ENCODE measurements around the gene MDN1.

DNA sequence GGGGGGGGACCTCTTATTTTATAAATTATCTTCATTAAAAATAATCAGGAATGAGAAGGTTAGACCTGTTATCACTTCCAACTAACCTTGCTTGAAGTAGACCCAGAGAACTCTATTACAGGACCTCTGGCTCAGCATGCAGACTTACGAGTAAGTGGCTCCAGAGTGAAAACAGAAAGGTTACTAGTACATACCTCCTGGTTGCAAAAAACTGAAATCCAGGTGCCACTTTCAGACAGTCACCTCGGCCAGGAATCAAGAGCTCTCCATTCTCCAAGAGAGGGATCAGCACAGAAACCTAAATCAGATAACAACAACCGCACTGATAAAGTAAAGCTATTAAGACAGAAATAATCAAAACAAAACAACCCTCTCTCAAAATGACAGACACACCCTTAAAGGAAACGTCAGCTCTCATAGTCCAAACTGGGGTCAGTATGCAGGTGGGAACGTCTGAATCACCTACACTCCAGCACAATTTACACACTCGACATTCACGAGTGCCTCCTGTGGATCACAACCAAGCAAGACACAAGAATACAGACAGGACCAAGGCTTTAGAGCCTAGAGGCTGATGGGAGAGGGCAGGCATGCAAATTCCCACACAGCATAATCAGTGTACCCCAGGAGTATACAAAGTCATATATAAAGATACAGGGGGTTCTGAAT, 31.8 kb downstream of the MDN1 start:
- TF ChIP-seq, protein P1, sequence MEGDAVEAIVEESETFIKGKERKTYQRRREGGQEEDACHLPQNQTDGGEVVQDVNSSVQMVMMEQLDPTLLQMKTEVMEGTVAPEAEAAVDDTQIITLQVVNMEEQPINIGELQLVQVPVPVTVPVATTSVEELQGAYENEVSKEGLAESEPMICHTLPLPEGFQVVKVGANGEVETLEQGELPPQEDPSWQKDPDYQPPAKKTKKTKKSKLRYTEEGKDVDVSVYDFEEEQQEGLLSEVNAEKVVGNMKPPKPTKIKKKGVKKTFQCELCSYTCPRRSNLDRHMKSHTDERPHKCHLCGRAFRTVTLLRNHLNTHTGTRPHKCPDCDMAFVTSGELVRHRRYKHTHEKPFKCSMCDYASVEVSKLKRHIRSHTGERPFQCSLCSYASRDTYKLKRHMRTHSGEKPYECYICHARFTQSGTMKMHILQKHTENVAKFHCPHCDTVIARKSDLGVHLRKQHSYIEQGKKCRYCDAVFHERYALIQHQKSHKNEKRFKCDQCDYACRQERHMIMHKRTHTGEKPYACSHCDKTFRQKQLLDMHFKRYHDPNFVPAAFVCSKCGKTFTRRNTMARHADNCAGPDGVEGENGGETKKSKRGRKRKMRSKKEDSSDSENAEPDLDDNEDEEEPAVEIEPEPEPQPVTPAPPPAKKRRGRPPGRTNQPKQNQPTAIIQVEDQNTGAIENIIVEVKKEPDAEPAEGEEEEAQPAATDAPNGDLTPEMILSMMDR (IDR thresholded peaks at IDR 0.05) = no peak
- no peak for TF ChIP-seq POLR2A (IDR thresholded peaks at IDR 0.05)
